ENCODE results near the gene PEAK3. TPM values are rescaled to one million over a fixed set of nuclear protein-coding genes. Genes with fewer than 3 reads are reported as not detected.

Gene PEAK3
- polyA plus RNA-seq, 3 donors = 2.4 to 6.3 (median 2.9) TPM

GRCh38 chr19:2242816-2243215 lies 39.2 kb downstream of the PEAK3 start:
- H3K79me2 ChIP-seq (ENCODE audit: insufficient read depth, low read length) = peaks cover 72% of the 10 kb centered on the region
- H2AFZ ChIP-seq (ENCODE audit: insufficient read depth, low read depth, low read length, poor library complexity, severe bottlenecking) = no peak overlapping the region
- no peaks in the 10 kb centered on the region for H3K27me3 ChIP-seq (ENCODE audit: control insufficient read depth in 2 of 2, insufficient read depth in 2 of 2, low read length in 2 of 2)
- no peaks in the 10 kb centered on the region for H3K9me3 ChIP-seq (replicated peaks in 1 of 2; ENCODE audit: control insufficient read depth in 1 of 2, insufficient read depth in 1 of 2, low read length in 2 of 2)
- H3K9ac ChIP-seq (ENCODE audit: insufficient read depth, low read length, poor library complexity, severe bottlenecking) = no peak overlapping the region
- Mint-ChIP-seq H3K36me3 (peaks cover 44 to 73% of the 10 kb centered on the region in 2 donors), H3K27ac (peak overlapping the region in 1 of 7 donors; percentile 22), H3K4me3 (no peak overlapping the region), H3K4me1 (peaks cover 38% of the 10 kb centered on the region), H3K9me3 (no peaks in the 10 kb centered on the region), H3K27me3 (ENCODE audit: low read depth in 3 of 3) (peaks cover 0 to 1% (median 0%) of the 10 kb centered on the region in 3 donors)
- no peak overlapping the region for H3K4me2 ChIP-seq (replicated peaks; ENCODE audit: extremely low read depth, low read length, poor library complexity, severe bottlenecking)
- no peak for TF ChIP-seq CTCF (IDR thresholded peaks at IDR 0.05)
- H3K4me3 ChIP-seq (replicated peaks in 1 of 3; ENCODE audit: low read depth in 2 of 3, low read length in 3 of 3) = no peak overlapping the region
- peaks cover 28 to 34% of the 10 kb centered on the region in 2 donors for H3K4me1 ChIP-seq (ENCODE audit: control insufficient read depth in 1 of 2, insufficient read depth in 2 of 2, low read length in 2 of 2)
- 97% methylated on average over 4 of the region's 8 CpGs for WGBS (ENCODE audit: insufficient coverage)
- H3K27ac ChIP-seq (ENCODE audit: low read depth in 1 of 2, low read length in 2 of 2) = peak overlapping the region in 1 of 2 donors; percentile 31
- intact Hi-C loops (cut with micrococcal nuclease) = no loop called here
- no peak for DNase-seq
- H4K20me1 ChIP-seq (ENCODE audit: insufficient read depth, low read length) = peaks cover 95% of the 10 kb centered on the region
- peaks cover 48 to 71% of the 10 kb centered on the region in 2 donors for H3K36me3 ChIP-seq (replicated peaks in 1 of 2; ENCODE audit: control insufficient read depth in 1 of 2, insufficient read depth in 2 of 2, low read length in 2 of 2)

- Histone ChIP-seq H3K27ac (ENCODE audit: low read depth in 1 of 2, low read length in 2 of 2) (peak overlapping the region in 1 of 2 donors; percentile 31), H3K9ac (ENCODE audit: insufficient read depth, low read length, poor library complexity, severe bottlenecking) (no peak overlapping the region), H2AFZ (ENCODE audit: insufficient read depth, low read depth, low read length, poor library complexity, severe bottlenecking) (no peak overlapping the region), H3K4me3 (replicated peaks in 1 of 3; ENCODE audit: low read depth in 2 of 3, low read length in 3 of 3) (no peak overlapping the region), H4K20me1 (ENCODE audit: insufficient read depth, low read length) (peaks cover 97% of the 10 kb centered on the region), H3K4me1 (ENCODE audit: control insufficient read depth in 1 of 2, insufficient read depth in 2 of 2, low read length in 2 of 2) (peaks cover 35 to 41% of the 10 kb centered on the region in 2 donors), H3K9me3 (replicated peaks in 1 of 2; ENCODE audit: control insufficient read depth in 1 of 2, insufficient read depth in 1 of 2, low read length in 2 of 2) (no peaks in the 10 kb centered on the region), H3K27me3 (ENCODE audit: control insufficient read depth in 2 of 2, insufficient read depth in 2 of 2, low read length in 2 of 2) (no peaks in the 10 kb centered on the region), H3K79me2 (ENCODE audit: insufficient read depth, low read length) (peaks cover 79% of the 10 kb centered on the region), H3K4me2 (replicated peaks; ENCODE audit: extremely low read depth, low read length, poor library complexity, severe bottlenecking) (no peak overlapping the region), H3K36me3 (replicated peaks in 1 of 2; ENCODE audit: control insufficient read depth in 1 of 2, insufficient read depth in 2 of 2, low read length in 2 of 2) (peaks cover 43 to 64% of the 10 kb centered on the region in 2 donors)
- peak overlapping the region in 4 of 7 donors; percentile 15 to 64 (median 44) for H3K27ac Mint-ChIP-seq
- 95% methylated on average over 10 of the region's 12 CpGs for WGBS (ENCODE audit: insufficient coverage)
- H3K36me3 Mint-ChIP-seq = peaks cover 40 to 66% of the 10 kb centered on the region in 2 donors
- TF ChIP-seq CTCF (IDR thresholded peaks at IDR 0.05) = no peak
- H3K9me3 Mint-ChIP-seq = no peaks in the 10 kb centered on the region
- H3K4me1 Mint-ChIP-seq = peaks cover 44% of the 10 kb centered on the region
- H3K27me3 Mint-ChIP-seq (ENCODE audit: low read depth in 3 of 3) = peaks cover 0 to 1% (median 0%) of the 10 kb centered on the region in 3 donors
- DNase-seq = no peak
- H3K4me3 Mint-ChIP-seq = no peak overlapping the region
- intact Hi-C loops (cut with micrococcal nuclease) = no loop called here
Observed at GRCh38 chr19:2242092-2242537, 39.9 kb downstream of the PEAK3 start.
